HCT116 (cell line): Measurements from ENCODE around the gene SMS. TPM values are rescaled to one million over a fixed set of nuclear protein-coding genes. Genes with fewer than 3 reads are reported as not detected.

Experiments
- ATAC-seq: fragments of 200-7000 bp; cut with Tn5 transposase; 2 replicates; pipeline ENCODE4 v1.9.1; 2020; ENCODE audit warnings: mild to moderate bottlenecking, moderate library complexity
- BruUV-seq: library from RNA; stranded (reverse); fragments of 400-500 nt; replicated peaks from 2 replicates; lab custom pipeline; 2021; lab: Mats Ljungman, UMichigan
- CTCF ChIA-PET: fragments of 300-600 bp; sonication (Branson Sonifier 250); formaldehyde crosslinking; loops from one replicate; lab custom pipeline; 2021; ENCODE audit warnings: antibody characterized with exemption; lab: Charles Lee
- POLR2A ChIA-PET: fragments of 300-600, 350-600 bp; sonication (Branson Sonifier 250); formaldehyde crosslinking; loops from one replicate; lab custom pipeline; 2021; ENCODE audit warnings: antibody characterized with exemption; lab: Charles Lee
- RAD21 ChIA-PET, 2 experiments: fragments of 300-600 bp; sonication (Branson Sonifier 250); formaldehyde crosslinking; loops; one replicate each; lab custom pipeline; 2023; ENCODE audit warnings: low total read pairs in 2 of 2; ENCODE audit not compliant: uncharacterized antibody in 2 of 2, unreplicated experiment in 2 of 2, low non-redundant PET in 1 of 2; lab: Charles Lee
- DNase-seq: peaks from one replicate; pipeline ENCODE4 v3.0.0-alpha.2; 2010; ENCODE audit warnings: low read depth, low spot score
- H2AFZ ChIP-seq: fragments of 200-600 bp; shearing (Covaris generic), sonication (generic); 2 replicates; pipeline ENCODE4 v1.6.1; 2017; ENCODE audit warnings: low read depth, mixed run types, mixed read lengths, antibody characterized with exemption, low read length; ENCODE audit not compliant: poor library complexity, severe bottlenecking
- H3K27ac ChIP-seq: 2 replicates; pipeline ENCODE4 v1.5.1; 2012; ENCODE audit warnings: low read depth, low read length
- H3K27me3 ChIP-seq: fragments of 200-600 bp; sonication (generic); 2 replicates; pipeline ENCODE4 v1.6.1; 2016; ENCODE audit warnings: mixed run types, low read length, mixed read lengths; ENCODE audit not compliant: insufficient read depth
- H3K36me3 ChIP-seq, 2 experiments: fragments of 200-500 bp in 1 of 2; fragments of 200-600 bp in 1 of 2; sonication (Bioruptor generic) in 1 of 2; sonication (generic) in 1 of 2; 2 replicates each; pipeline versions ENCODE4 v1.5.1 to v1.6.1; 2014 to 2016; ENCODE audit warnings: low read length in 2 of 2, inconsistent platforms in 1 of 2, mixed read lengths in 1 of 2, mixed run types in 1 of 2; ENCODE audit not compliant: insufficient read depth in 2 of 2, control insufficient read depth in 1 of 2
- H3K4me1 ChIP-seq, 2 experiments: fragments of 200-600 bp in 1 of 2; sonication (generic) in 1 of 2; 2 replicates each; pipeline versions ENCODE4 v1.5.1 to v1.6.1; 2012 to 2017; ENCODE audit warnings: low read length in 2 of 2, inconsistent platforms in 1 of 2, mild to moderate bottlenecking in 1 of 2, mixed read lengths in 1 of 2, mixed run types in 1 of 2, moderate library complexity in 1 of 2; ENCODE audit not compliant: insufficient read depth in 2 of 2, control insufficient read depth in 1 of 2
- H3K4me2 ChIP-seq: fragments of 200-600 bp; sonication (generic); 2 replicates; pipeline ENCODE4 v1.6.1; 2017; ENCODE audit warnings: mixed run types, low read length, mixed read lengths
- H3K4me3 ChIP-seq, 2 experiments: fragments of 200-600 bp in 1 of 2; sonication (generic) in 1 of 2; replicated peaks in 1 of 2; 2 replicates each; pipeline ENCODE4 v1.5.1; 2011 to 2016; ENCODE audit warnings: low read length in 2 of 2, control low read depth in 1 of 2, low read depth in 1 of 2, mild to moderate bottlenecking in 1 of 2, mixed read lengths in 1 of 2, mixed run types in 1 of 2
- H3K79me2 ChIP-seq: fragments of 200-600 bp; sonication (generic); 2 replicates; pipeline ENCODE4 v1.6.1; 2017; ENCODE audit warnings: mild to moderate bottlenecking, mixed run types, low read length, moderate library complexity, mixed read lengths; ENCODE audit not compliant: insufficient read depth
- H3K9ac ChIP-seq: fragments of 200-600 bp; sonication (generic); 2 replicates; pipeline ENCODE4 v1.6.1; 2016; ENCODE audit warnings: low read length, mixed read lengths
- H3K9me2 ChIP-seq: fragments of 200-600 bp; sonication (generic), shearing (Covaris generic); 2 replicates; pipeline ENCODE4 v1.6.1; 2017; ENCODE audit warnings: mixed run types, mild to moderate bottlenecking, moderate library complexity; ENCODE audit not compliant: insufficient read depth
- H3K9me3 ChIP-seq, 2 experiments: fragments of 200-500 bp in 1 of 2; fragments of 200-600 bp in 1 of 2; sonication (Bioruptor generic) in 1 of 2; sonication (generic) in 1 of 2; 2 replicates each; pipeline ENCODE4 v1.6.1; 2014 to 2017; ENCODE audit warnings: low read length in 2 of 2, mixed read lengths in 2 of 2, inconsistent platforms in 1 of 2, low read depth in 1 of 2, mild to moderate bottlenecking in 1 of 2, mixed run types in 1 of 2, moderate library complexity in 1 of 2; ENCODE audit not compliant: control insufficient read depth in 1 of 2, insufficient read depth in 1 of 2
- H4K20me1 ChIP-seq: fragments of 200-600 bp; sonication (generic), shearing (Covaris generic); 2 replicates; pipeline ENCODE4 v1.6.1; 2017; ENCODE audit warnings: mixed run types, mild to moderate bottlenecking, moderate library complexity; ENCODE audit not compliant: insufficient read depth
- CBX3 ChIP-seq: IDR thresholded peaks from 2 replicates; pipeline ENCODE4 v1.6.1; 2012; ENCODE audit warnings: low read depth
- FOSL1 ChIP-seq: IDR thresholded peaks from 2 replicates; pipeline ENCODE4 v1.6.1; 2012; ENCODE audit warnings: low read depth
- intact Hi-C: fragments of 100-400 bp; cut with micrococcal nuclease; formaldehyde crosslinking; loops from 2 replicates; pipeline ENCODE4 v1.10.0; 2022
- total RNA-seq: library from RNA; stranded (reverse); gene quantifications from one replicate; pipeline ENCODE4 v1.2.1, GENCODE V29; 2021; ENCODE audit not compliant: unreplicated experiment
- TF ChIP-seq, protein P1 (sequence below): IDR thresholded peaks from 2 replicates; pipeline ENCODE4 v1.6.1; 2012
- TF ChIP-seq, protein P2 (sequence below): IDR thresholded peaks from 2 replicates; pipeline ENCODE4 v1.6.1; 2012; ENCODE audit warnings: low read depth

Gene SMS
- total RNA-seq, 1 experiment from 2014 or later: 164 TPM

DNA sequence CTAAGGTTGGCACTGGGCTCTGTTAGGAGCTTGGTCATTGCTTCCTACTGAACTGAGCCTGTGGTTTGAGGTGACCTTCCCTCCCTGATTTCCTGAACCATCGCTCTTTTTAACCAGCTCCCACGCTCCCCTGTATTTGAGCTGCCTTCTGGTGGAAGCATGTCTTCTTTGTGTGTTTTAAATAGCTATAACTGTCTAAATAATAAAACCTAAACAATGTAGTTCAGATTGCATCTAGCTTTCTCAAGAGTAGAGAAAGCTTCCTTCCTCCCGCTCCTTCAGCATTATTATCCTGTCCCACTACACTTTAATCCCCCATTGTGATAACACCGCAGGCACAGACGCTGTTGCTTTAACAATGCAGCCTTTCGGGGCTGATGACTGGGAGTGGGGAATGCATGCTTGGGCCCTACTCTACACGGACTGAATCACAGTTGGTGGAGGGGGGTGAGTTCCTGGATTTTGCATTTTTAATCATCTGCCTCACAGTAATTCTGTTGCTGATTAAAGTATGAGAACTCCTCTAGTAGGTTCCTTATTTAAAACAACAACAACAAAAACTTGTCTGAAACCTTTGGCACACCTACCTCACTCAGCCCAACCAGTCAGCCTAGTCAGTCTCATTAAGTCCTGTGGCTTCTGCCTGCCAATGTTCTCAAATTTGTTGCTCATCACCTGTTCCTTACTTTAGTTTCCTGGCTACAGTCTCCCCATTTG, 6.6 kb downstream of the SMS start:
- no peak for ATAC-seq
- H4K20me1 ChIP-seq: 0 out of 2 replicates have a peak, but pooled peaks cover 4% of the 10 kb centered on the region
- ChIA-PET CTCF (no interaction called here), RAD21 (no interaction called here), POLR2A (no interaction called here)
- no TSS peak for BruUV-seq
- H3K27me3 ChIP-seq: no peaks in the 10 kb centered on the region
- no peak overlapping the region for H3K9ac ChIP-seq
- no peak for DNase-seq
- peaks cover 100% of the 10 kb centered on the region for H3K79me2 ChIP-seq
- no peak overlapping the region for H2AFZ ChIP-seq
- H3K4me3 ChIP-seq: no peak overlapping the region
- H3K4me1 ChIP-seq: peaks cover 14 to 40% of the 10 kb centered on the region in 2 experiments
- no peak overlapping the region for H3K27ac ChIP-seq
- H3K4me2 ChIP-seq: no peak overlapping the region
- no peaks in the 10 kb centered on the region for H3K9me2 ChIP-seq
- TF ChIP-seq FOSL1: no peak
- TF ChIP-seq, protein P1, sequence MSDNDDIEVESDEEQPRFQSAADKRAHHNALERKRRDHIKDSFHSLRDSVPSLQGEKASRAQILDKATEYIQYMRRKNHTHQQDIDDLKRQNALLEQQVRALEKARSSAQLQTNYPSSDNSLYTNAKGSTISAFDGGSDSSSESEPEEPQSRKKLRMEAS: no peak
- no peak for TF ChIP-seq CBX3
- H3K9me3 ChIP-seq: no peaks in the 10 kb centered on the region
- H3K36me3 ChIP-seq: no peaks in the 10 kb centered on the region
- intact Hi-C loops: no loop called here

DNA sequence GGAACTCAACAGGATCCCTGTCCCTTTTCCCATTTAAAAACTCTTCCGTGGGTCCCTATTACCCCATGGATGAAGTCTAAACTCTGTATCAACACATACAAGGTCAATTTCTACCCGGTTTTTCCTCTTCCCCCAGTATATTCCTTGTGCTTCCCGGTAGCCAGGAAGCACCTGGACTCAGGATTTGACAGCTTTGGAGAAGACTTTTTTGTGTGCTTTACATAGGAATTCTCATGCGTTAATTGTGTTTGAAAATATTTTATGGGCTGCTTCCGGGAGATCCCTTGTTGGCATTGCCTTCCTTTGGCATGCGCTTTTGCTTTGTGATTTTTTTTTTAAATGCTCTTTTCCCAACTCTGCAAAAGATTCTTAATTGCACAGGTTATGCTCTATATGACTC, 7.2 kb downstream of the SMS start:
- DNase-seq (no peak), ATAC-seq (no peak)
- Histone ChIP-seq H3K27me3 (no peaks in the 10 kb centered on the region), H3K9ac (no peak overlapping the region), H3K4me3 (no peak overlapping the region), H3K79me2 (peaks cover 100% of the 10 kb centered on the region), H3K9me2 (no peaks in the 10 kb centered on the region), H3K9me3 (no peaks in the 10 kb centered on the region), H4K20me1 (0 out of 2 replicates have a peak, but pooled peaks cover 4% of the 10 kb centered on the region), H3K4me1 (peaks cover 9 to 34% of the 10 kb centered on the region in 2 experiments), H3K4me2 (no peak overlapping the region), H3K36me3 (no peaks in the 10 kb centered on the region), H3K27ac (no peak overlapping the region), H2AFZ (no peak overlapping the region)
- TF ChIP-seq, protein P2, sequence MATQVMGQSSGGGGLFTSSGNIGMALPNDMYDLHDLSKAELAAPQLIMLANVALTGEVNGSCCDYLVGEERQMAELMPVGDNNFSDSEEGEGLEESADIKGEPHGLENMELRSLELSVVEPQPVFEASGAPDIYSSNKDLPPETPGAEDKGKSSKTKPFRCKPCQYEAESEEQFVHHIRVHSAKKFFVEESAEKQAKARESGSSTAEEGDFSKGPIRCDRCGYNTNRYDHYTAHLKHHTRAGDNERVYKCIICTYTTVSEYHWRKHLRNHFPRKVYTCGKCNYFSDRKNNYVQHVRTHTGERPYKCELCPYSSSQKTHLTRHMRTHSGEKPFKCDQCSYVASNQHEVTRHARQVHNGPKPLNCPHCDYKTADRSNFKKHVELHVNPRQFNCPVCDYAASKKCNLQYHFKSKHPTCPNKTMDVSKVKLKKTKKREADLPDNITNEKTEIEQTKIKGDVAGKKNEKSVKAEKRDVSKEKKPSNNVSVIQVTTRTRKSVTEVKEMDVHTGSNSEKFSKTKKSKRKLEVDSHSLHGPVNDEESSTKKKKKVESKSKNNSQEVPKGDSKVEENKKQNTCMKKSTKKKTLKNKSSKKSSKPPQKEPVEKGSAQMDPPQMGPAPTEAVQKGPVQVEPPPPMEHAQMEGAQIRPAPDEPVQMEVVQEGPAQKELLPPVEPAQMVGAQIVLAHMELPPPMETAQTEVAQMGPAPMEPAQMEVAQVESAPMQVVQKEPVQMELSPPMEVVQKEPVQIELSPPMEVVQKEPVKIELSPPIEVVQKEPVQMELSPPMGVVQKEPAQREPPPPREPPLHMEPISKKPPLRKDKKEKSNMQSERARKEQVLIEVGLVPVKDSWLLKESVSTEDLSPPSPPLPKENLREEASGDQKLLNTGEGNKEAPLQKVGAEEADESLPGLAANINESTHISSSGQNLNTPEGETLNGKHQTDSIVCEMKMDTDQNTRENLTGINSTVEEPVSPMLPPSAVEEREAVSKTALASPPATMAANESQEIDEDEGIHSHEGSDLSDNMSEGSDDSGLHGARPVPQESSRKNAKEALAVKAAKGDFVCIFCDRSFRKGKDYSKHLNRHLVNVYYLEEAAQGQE: no peak
- intact Hi-C loops: no loop called here
- ChIA-PET RAD21 (no interaction called here), POLR2A (no interaction called here), CTCF (no interaction called here)
- BruUV-seq: no TSS peak
